GM19193 (cell line): Measurements from ENCODE around the gene ANKDD1A.

ENCODE experiments used
- POLR2A ChIP-seq: IDR thresholded peaks from 4 replicates; pipeline ENCODE4 v1.6.1; 2011; ENCODE audit not compliant: insufficient read depth, insufficient read length; ENCODE audit errors: extremely low read depth

ANKDD1A gene

GRCh38 chr15:64911311-64912186, at the start of gene ANKDD1A:
Gene ANKDD1A (plus strand): TSS chr15:64911902. CDS start chr15:64911931, 29 bp downstream.
- no peak for TF ChIP-seq POLR2A

- no peak for TF ChIP-seq POLR2A
Observed at GRCh38 chr15:64861960-64862359, 49.7 kb upstream of the ANKDD1A start.

GRCh38 chr15:64862408-64862807, 49.3 kb upstream of the ANKDD1A start:
- no peak for TF ChIP-seq POLR2A

GRCh38 chr15:64864068-64864467, 47.6 kb upstream of the ANKDD1A start:
- no peak for TF ChIP-seq POLR2A

- no peak for TF ChIP-seq POLR2A
Observed at GRCh38 chr15:64865126-64865997, 46.3 kb upstream of the ANKDD1A start.

GRCh38 chr15:64865998-64866520, 45.6 kb upstream of the ANKDD1A start:
- no peak for TF ChIP-seq POLR2A

- TF ChIP-seq POLR2A, result no peak
Observed at GRCh38 chr15:64869501-64869900, 42.2 kb upstream of the ANKDD1A start.

- TF ChIP-seq POLR2A, result no peak
Observed at GRCh38 chr15:64870353-64870752, 41.3 kb upstream of the ANKDD1A start.

- TF ChIP-seq POLR2A, result no peak
Observed at GRCh38 chr15:64875641-64876223, 36.0 kb upstream of the ANKDD1A start.

- TF ChIP-seq POLR2A, result no peak
Observed at GRCh38 chr15:64877435-64877834, 34.3 kb upstream of the ANKDD1A start.

- TF ChIP-seq POLR2A, result no peak
Observed at GRCh38 chr15:64878705-64879104, 33.0 kb upstream of the ANKDD1A start.

GRCh38 chr15:64883100-64883581, 28.6 kb upstream of the ANKDD1A start:
- TF ChIP-seq POLR2A, result no peak

GRCh38 chr15:64883997-64884511, 27.6 kb upstream of the ANKDD1A start:
- peak; percentile 65 for TF ChIP-seq POLR2A

GRCh38 chr15:64884679-64885078, 27.0 kb upstream of the ANKDD1A start:
- no peak for TF ChIP-seq POLR2A

GRCh38 chr15:64888336-64888735, 23.4 kb upstream of the ANKDD1A start:
- TF ChIP-seq POLR2A, result no peak

- TF ChIP-seq POLR2A, result no peak
Observed at GRCh38 chr15:64891561-64891960, 20.1 kb upstream of the ANKDD1A start.
